IMR-90 (cell line): ENCODE results near the gene RNASE4. TPM values are rescaled to one million over a fixed set of nuclear protein-coding genes. Genes with fewer than 3 reads are reported as not detected.

Source experiments
- ATAC-seq: fragments of 200-7000 bp; cut with Tn5 transposase; 2 replicates; pipeline ENCODE4 v1.9.1; 2020; ENCODE audit warnings: low read depth, mild to moderate bottlenecking, moderate library complexity
- BruUV-seq: library from RNA; stranded (reverse); fragments of 400-500 nt; replicated peaks from 2 replicates; lab custom pipeline; 2021; lab: Mats Ljungman, UMichigan
- CTCF ChIA-PET: fragments of 300-600 bp; formaldehyde crosslinking; extraction: SDS; loops from one replicate; lab custom pipeline; 2021; ENCODE audit warnings: antibody characterized with exemption; lab: Yijun Ruan, JAX
- POLR2A ChIA-PET: fragments of 300-600 bp; sonication (Branson Sonifier 250); formaldehyde crosslinking; loops from one replicate; lab custom pipeline; 2022; ENCODE audit warnings: antibody characterized with exemption; ENCODE audit not compliant: unreplicated experiment; lab: Charles Lee
- DNase-seq: peaks from one replicate; pipeline ENCODE4 v3.0.0; 2013
- H2AFZ ChIP-seq: replicated peaks from 2 replicates; pipeline ENCODE3; 2013; ENCODE audit warnings: low read length, mild to moderate bottlenecking; ENCODE audit not compliant: poor library complexity
- H2AK5ac ChIP-seq: 2 replicates; pipeline ENCODE4 v1.6.1; 2013; ENCODE audit warnings: low read depth, low read length, inconsistent platforms
- H2AK9ac ChIP-seq: replicated peaks from 2 replicates; pipeline ENCODE3; 2013; ENCODE audit warnings: mild to moderate bottlenecking, low read depth, low read length, moderate library complexity; ENCODE audit not compliant: poor library complexity
- H2BK120ac ChIP-seq: 2 replicates; pipeline ENCODE4 v1.6.1; 2013; ENCODE audit warnings: low read depth, low read length, inconsistent platforms
- H2BK15ac ChIP-seq: 3 replicates; pipeline ENCODE4 v1.6.1; 2013; ENCODE audit warnings: low read depth, low read length, inconsistent platforms
- H2BK20ac ChIP-seq: 2 replicates; pipeline ENCODE4 v1.6.1; 2013; ENCODE audit warnings: low read depth, mild to moderate bottlenecking, inconsistent platforms, low read length, moderate library complexity
- H2BK5ac ChIP-seq: 2 replicates; pipeline ENCODE4 v1.6.1; 2013; ENCODE audit warnings: mild to moderate bottlenecking, low read depth, low read length, inconsistent platforms; ENCODE audit not compliant: poor library complexity, severe bottlenecking
- H3K14ac ChIP-seq: replicated peaks from 2 replicates; pipeline ENCODE4 v1.6.1; 2013; ENCODE audit warnings: low read depth, low read length, inconsistent platforms
- H3K18ac ChIP-seq: 2 replicates; pipeline ENCODE4 v1.6.1; 2013; ENCODE audit warnings: low read depth, low read length, control low read depth
- H3K23ac ChIP-seq: 2 replicates; pipeline ENCODE4 v1.6.1; 2013; ENCODE audit warnings: low read depth, low read length, inconsistent platforms
- H3K27ac ChIP-seq: 2 replicates; pipeline ENCODE4 v1.5.1; 2013; ENCODE audit warnings: mild to moderate bottlenecking, control low read depth, low read length; ENCODE audit not compliant: insufficient read depth
- H3K27me3 ChIP-seq: 2 replicates; pipeline ENCODE4 v1.6.1; 2013; ENCODE audit warnings: low read length; ENCODE audit not compliant: control insufficient read depth, insufficient read depth
- H3K36me3 ChIP-seq: 2 replicates; pipeline ENCODE4 v1.6.1; 2013; ENCODE audit warnings: low read length, mixed read lengths; ENCODE audit not compliant: control insufficient read depth, insufficient read depth
- H3K4ac ChIP-seq: 2 replicates; pipeline ENCODE4 v1.6.1; 2013; ENCODE audit warnings: low read depth, low read length, inconsistent platforms
- H3K4me1 ChIP-seq: 2 replicates; pipeline ENCODE4 v1.6.1; 2013; ENCODE audit warnings: low read length, mixed read lengths; ENCODE audit not compliant: control insufficient read depth, insufficient read depth
- H3K4me2 ChIP-seq: 2 replicates; pipeline ENCODE4 v1.6.1; 2013; ENCODE audit warnings: low read depth, mild to moderate bottlenecking, control low read depth, low read length, moderate library complexity
- H3K4me3 ChIP-seq: 2 replicates; pipeline ENCODE4 v1.5.1; 2013; ENCODE audit warnings: low read depth, mild to moderate bottlenecking, control low read depth, low read length, moderate library complexity; ENCODE audit not compliant: insufficient read depth
- H3K56ac ChIP-seq: 2 replicates; pipeline ENCODE4 v1.6.1; 2013; ENCODE audit warnings: low read length, inconsistent platforms; ENCODE audit not compliant: insufficient read depth; ENCODE audit errors: extremely low read depth
- H3K79me1 ChIP-seq, 2 experiments: 2 replicates each; pipeline ENCODE4 v1.6.1; 2013; ENCODE audit warnings: low read length in 2 of 2, inconsistent platforms in 1 of 2, low read depth in 1 of 2
- H3K9ac ChIP-seq: 2 replicates; pipeline ENCODE4 v1.6.1; 2013; ENCODE audit warnings: low read depth, low read length, control low read depth
- H3K9me1 ChIP-seq: 2 replicates; pipeline ENCODE4 v1.6.1; 2013; ENCODE audit warnings: low read length, inconsistent platforms; ENCODE audit not compliant: insufficient read depth
- H3K9me3 ChIP-seq: 2 replicates; pipeline ENCODE4 v1.6.1; 2013; ENCODE audit warnings: low read length; ENCODE audit not compliant: control insufficient read depth, insufficient read depth
- H4K20me1 ChIP-seq: 2 replicates; pipeline ENCODE4 v1.6.1; 2013; ENCODE audit warnings: low read length, inconsistent platforms; ENCODE audit not compliant: insufficient read depth
- H4K5ac ChIP-seq: 2 replicates; pipeline ENCODE4 v1.6.1; 2013; ENCODE audit warnings: mild to moderate bottlenecking, low read depth, low read length, control low read depth
- H4K8ac ChIP-seq, 2 experiments: 2 replicates each; pipeline ENCODE4 v1.6.1; 2013; ENCODE audit warnings: low read depth in 2 of 2, low read length in 2 of 2, control low read depth in 1 of 2, inconsistent platforms in 1 of 2
- H4K91ac ChIP-seq: 2 replicates; pipeline ENCODE4 v1.6.1; 2013; ENCODE audit warnings: low read depth, low read length, inconsistent platforms; ENCODE audit not compliant: insufficient read depth
- NFE2L2 ChIP-seq: fragments of 150-350 bp; IDR thresholded peaks from 2 replicates; pipeline ENCODE4 v1.6.1; 2016; ENCODE audit warnings: low read depth, mild to moderate bottlenecking, low read length
- WGBS, 2 experiments: methylation state at CpG; one replicate each; pipeline versions ENCODE4 v1.1.5 to v1.1.7; 2013; ENCODE audit warnings: missing lambda C conversion rate in 2 of 2; ENCODE audit not compliant: insufficient read length in 1 of 2; ENCODE audit errors: extremely low coverage in 2 of 2; 5-methylcytosine and 5-hydroxymethylcytosine counted together
- dilution Hi-C: fragments of 300-500 bp; cut with HindIII; formaldehyde crosslinking; loops from one replicate; pipeline ENCODE4 v1.14.3; 2018; ENCODE audit warnings: low sequenced_read_pairs; ENCODE audit not compliant: unreplicated experiment
- in situ Hi-C: fragments of 300-500 bp; cut with MboI; formaldehyde crosslinking; loops from 3 replicates; pipeline ENCODE4 v1.14.3; 2019; ENCODE audit warnings: low sequenced_read_pairs, inconsistent platforms, mixed read lengths
- intact Hi-C: fragments of 100-400 bp; cut with micrococcal nuclease; formaldehyde crosslinking; loops from 2 replicates; pipeline ENCODE4 v1.10.0; 2022
- polyA plus RNA-seq, 3 experiments: library from polyadenylated mRNA; depleted of rRNA; stranded (reverse); fragments of >200 nt; gene quantifications; 2 replicates each; pipeline ENCODE4 v1.2.3, GENCODE V29; 2012; ENCODE audit warnings: low replicate concordance in 1 of 3
- total RNA-seq: library from RNA; depleted of rRNA; stranded (reverse); fragments of >200 nt; gene quantifications from 2 replicates; pipeline ENCODE4 v1.2.3, GENCODE V29; 2012

Gene RNASE4
- total and polyA plus RNA-seq, 2 of the 4 experiments (the other 2 are of a cell fraction): 10.4 to 11.6 TPM

DNA sequence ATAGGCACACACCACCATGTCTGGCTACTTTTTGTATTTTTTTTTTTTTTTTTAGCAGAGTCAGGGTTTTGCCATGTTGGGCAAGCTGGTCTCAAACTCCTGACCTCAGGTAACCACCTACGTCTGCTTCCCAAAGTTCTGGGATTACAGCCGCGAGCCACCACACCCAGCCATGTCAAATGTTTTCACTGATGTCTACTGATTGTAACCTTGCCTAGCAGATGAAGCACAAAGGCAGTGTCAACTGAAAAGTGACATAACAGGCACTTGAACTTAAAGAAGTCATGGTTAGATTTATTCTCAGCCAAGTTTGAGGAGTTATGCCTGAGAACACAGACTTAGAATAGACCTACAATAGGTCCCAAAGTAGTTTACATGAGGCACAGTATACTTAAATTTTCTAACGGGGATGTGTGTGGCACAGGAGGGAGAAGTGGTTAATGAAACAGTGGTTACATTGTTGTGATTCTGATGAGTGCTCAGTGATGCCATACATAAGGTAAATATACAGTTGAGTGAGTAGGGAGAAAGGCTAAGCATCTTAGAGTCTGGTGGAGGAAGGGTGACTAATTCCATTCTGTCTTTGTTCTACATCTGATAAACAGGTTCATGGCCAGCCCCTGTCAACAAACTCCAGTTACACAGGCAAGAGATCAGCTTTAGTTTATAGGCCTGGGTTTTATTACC is 12.6 kb upstream of the RNASE4 start:
- H3K27ac ChIP-seq: no peak overlapping the region
- H2BK120ac ChIP-seq: no peak overlapping the region
- H2AFZ ChIP-seq: no peak overlapping the region
- no peak overlapping the region for H3K4me2 ChIP-seq
- H3K4me1 ChIP-seq: no peaks in the 10 kb centered on the region
- H2AK9ac ChIP-seq: no peak overlapping the region
- no peak overlapping the region for H3K56ac ChIP-seq
- H3K79me1 ChIP-seq: no peaks in the 10 kb centered on the region
- H4K91ac ChIP-seq: no peak overlapping the region
- no peak overlapping the region for H2AK5ac ChIP-seq
- TF ChIP-seq NFE2L2: no peak
- 100% methylated on average over 2 of the region's 4 CpGs; no CpG with 5 or more reads in 1 of the 2 experiments for WGBS, 2 experiments
- no peak overlapping the region for H3K18ac ChIP-seq
- no peak overlapping the region for H3K4me3 ChIP-seq
- ChIA-PET POLR2A (no interaction called here), CTCF (no interaction called here)
- no peak overlapping the region for H2BK15ac ChIP-seq
- BruUV-seq: no TSS peak
- H4K20me1 ChIP-seq: no peaks in the 10 kb centered on the region
- no peaks in the 10 kb centered on the region; the same call in none of the 2 replicates for H3K27me3 ChIP-seq
- H2BK5ac ChIP-seq: no peak overlapping the region
- dilution Hi-C loops (loop anchor here (25.0 kb wide), 1 partner anchor 134 kb away; no protein-coding TSS in a partner anchor), in situ Hi-C loops (no loop called here), intact Hi-C loops (no loop called here)
- H3K9me3 ChIP-seq: no peaks in the 10 kb centered on the region
- no peak overlapping the region for H3K4ac ChIP-seq
- no peak overlapping the region for H4K8ac ChIP-seq
- H3K14ac ChIP-seq: no peak overlapping the region
- H2BK20ac ChIP-seq: no peak overlapping the region
- DNase-seq (peak; percentile 7), ATAC-seq (no peak; the same call in 1 of the 2 replicates)
- no peak overlapping the region for H4K5ac ChIP-seq
- no peaks in the 10 kb centered on the region for H3K9me1 ChIP-seq
- H3K9ac ChIP-seq: no peak overlapping the region
- no peaks in the 10 kb centered on the region for H3K36me3 ChIP-seq
- no peak overlapping the region for H3K23ac ChIP-seq
